Islet of Langerhans (tissue), 1 donor: ENCODE data around the gene ZNF326.
"Not testable (repeated sequence)": the region's sequence is repeated elsewhere in the genome, so short reads cannot be mapped to it uniquely, and the experiment has no call there.

Experiments used
- FAIRE-seq: peaks from one replicate; lab custom pipeline; 2011; peaks lifted over from hg19 to GRCh38; lab: Jason Lieb, UNC

ZNF326 gene

DNA sequence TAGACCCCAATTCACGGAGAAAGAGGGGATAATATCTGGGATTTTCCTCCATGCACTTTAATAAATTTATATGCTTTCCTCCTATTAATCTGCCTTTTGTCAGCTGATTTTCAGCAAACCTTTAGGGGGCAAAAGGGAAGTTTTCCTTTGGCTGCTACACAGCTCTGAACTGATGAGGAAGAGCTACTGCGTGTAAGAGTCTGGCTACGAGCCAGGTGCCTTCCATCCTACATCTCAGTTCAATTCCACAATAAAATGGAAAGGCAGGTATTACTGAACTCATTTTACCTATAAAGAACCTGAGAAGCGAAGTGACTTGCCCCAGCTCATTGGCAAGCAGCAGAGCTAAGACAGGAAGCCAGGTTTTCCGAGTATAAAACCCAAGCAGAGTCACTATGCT is 28.3 kb upstream of the ZNF326 start:
- FAIRE-seq, result no peak

DNA sequence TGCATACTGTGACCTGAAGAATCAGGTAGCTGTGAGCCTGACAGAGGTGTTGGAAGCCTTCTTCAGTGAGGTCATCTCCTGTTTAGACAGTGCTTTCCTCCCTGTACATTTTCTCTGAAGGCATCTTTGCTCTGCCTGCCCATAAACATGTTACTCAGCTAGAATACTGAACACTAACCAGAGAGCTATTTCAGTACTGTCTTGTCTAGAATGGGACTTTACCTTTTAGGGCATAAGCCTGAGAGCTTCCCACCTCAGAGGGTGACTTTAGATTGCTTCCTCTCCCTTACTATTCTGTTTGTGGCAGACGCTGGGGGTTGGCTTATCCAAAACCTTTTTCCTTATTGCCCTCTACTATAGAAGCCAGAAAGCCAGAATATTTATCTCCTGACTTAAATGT is 23.3 kb upstream of the ZNF326 start:
- FAIRE-seq, result no peak

DNA sequence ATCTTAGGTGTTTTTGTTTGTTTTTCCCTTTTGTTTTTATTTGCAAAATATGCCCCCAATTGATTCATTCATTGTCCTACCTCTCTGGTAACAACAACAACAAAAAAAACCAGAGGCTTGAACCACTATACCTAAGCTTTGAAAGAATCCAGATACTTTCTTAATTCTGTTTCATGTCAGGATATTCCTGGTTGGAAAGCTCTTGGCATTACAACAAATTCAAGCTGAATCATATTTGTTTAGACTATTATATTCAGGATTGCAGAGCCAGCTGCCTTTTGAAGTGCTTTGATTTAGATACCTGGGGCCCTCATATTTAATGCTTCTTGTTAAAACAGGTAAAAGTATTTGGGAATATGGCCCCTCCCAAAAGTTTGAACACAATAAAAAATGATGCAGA is 22.9 kb upstream of the ZNF326 start:
- FAIRE-seq, result no peak

DNA sequence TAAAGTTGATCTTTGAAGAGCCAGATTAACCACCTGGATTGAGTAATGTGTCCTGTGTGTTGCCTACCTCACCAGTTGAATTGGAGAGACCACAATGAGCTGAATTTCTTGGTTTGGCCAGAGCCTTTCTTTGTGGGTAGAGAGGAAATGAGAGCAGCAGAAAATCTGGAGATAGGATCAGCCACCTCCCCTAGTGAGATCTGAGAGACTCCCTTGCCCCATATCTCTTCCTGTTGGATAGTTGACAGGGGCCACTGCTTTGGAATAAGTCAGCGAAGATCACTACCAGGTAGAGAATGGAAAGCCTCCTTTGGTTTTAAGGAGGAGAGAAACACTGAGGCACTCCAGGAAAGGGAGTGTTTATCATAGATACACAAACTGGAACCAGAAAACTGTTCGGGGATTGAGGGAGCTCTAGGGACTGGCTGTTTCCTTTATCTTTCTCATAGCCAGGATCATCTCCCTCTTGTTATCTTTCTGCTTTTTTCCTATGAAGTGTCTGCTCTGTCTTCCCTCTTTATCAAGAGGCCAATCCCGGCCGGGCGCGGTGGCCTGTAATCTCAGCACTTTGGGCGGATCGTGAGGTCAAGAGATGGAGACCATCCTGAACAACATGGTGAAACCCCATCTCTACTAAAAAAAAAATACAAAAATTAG is 21.3 kb upstream of the ZNF326 start:
- FAIRE-seq, result no peak

DNA sequence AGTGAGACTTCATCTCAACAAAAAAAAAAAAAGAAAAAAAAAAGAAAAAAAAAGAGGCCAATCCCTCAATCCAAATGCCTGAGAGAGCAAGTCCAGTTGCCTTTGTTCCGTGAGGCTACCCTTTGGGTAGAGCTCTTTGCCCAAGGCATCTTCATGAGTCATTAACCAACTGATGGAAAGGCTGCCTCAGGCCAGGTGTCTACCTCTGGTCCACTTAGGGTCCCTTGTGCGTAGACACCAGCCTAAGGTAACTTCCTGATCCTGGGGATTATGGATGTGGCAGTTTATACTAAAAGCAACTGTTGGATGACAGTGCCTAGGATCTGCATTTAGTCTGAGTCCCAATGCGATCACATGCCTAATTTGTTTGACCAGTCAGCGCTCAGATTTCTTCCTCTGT is 20.7 kb upstream of the ZNF326 start:
- no peak for FAIRE-seq

DNA sequence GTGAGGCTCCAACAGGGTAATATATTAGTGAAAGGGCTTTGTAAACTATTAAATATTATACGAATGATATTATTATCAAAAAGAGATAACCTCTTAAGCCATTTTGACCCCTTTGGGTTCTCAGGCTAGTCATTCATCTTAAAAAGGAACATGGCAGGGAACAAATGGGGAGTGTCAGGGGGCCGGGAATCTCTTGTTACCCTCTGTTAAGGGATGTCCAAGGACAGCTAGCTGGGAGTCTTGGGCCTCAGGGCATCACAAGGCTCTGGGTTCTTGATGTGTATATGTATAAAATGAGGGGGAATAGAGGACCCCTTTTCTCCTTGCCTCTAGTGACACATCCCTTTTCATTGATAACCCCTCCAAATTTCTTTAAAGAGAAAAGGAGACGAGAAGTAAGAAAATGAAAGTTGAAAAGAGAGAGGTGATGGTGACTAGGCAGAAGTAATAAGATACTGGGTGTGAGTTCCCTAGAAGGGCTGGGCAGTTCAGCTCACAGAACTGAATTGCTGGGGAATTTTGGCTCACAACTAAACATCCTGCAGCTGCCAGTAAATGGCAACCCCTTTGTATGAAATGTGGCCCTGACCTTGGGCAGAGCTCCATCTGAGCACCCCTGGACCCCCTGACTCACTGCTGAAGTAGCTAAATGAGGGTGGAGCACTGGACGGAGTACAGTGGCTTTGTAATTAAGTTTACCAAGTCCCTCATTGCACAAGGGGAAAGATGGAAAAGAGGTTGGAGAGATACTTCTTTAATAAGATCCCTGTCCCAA is 20.0 kb upstream of the ZNF326 start:
- no peak for FAIRE-seq

DNA sequence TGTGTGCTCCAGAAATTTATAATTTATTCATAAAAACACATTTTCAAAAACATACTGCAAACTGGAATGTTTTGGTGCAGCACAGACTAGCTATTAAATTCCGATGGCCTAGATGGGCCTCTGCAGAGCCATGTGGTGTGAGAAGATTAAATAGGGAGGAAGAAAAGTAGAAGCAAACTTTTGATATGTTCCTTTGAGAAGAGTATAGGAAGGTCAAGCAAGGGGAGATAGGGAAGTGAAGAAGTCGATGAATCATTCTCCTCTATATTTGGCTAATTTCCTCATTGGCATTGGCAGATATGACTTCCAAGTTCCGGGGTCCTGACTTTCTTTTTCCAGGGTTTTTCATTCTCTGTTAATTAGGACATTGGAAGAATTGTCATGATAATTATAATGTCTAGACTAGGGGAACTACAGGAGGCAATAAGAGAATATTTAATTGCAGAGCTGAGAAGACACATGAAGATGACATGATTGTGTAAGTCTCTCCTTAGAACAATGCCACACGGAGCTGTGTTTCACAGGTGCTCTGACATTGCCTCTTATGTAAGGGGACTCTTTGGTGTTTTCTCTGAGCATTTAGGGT is 19.3 kb upstream of the ZNF326 start:
- no peak for FAIRE-seq

DNA sequence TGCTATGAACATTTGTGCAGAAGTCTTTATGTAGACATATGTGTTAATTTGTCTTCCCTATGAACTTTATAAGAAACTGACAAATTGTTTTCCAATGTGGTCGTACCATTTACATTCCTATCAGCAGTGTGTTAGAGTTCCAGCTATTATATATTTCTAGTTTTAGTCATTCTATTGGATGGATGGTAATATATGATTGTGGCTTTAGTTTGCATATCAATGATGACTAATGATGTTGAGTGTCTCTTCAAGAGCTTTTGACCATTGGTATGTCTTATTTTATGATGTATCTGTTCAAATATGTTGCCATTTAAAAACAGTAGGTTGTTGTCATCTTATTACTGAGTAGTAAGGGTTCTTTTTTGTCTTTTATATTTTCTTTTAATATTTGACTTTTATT is 16.2 kb upstream of the ZNF326 start:
- no peak for FAIRE-seq

DNA sequence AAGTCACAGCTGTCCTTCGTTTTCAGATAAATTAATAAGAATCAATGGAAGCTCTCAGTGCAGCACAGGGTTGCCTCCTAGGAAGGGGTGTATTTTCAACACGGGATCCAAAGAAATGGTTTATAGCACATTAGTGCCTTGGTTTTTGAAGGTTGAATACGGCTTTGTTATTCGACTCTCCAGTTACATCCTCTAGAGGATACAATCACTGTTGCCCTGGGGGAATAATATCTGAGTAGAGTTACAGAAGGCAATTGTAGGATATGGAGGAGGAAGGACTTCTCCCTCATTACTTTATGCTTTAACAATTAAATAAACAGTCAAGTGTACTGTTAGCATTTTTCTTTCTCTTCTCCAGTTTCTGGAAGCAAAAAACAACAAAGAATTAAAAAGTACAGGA is 14.3 kb upstream of the ZNF326 start:
- no peak for FAIRE-seq

DNA sequence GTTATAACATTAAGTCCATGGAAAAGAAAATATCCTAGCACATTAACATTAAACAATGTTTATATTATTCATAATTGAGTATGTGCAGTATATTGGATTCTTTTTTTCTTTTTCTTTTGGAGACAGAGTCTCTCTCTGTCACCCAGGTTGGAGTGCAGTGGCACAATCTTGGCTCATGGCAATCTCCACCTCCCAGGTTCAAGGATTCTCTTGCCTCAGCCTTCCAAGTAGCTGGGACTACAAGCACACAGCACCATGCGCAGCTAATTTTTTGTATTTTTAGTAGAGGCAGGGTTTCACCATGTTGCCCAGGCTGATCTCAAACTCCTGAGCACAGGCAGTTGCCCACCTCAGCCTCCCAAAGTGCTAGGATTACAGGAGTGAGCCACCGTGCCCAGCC is 12.1 kb upstream of the ZNF326 start:
- not testable (repeated sequence) for FAIRE-seq

DNA sequence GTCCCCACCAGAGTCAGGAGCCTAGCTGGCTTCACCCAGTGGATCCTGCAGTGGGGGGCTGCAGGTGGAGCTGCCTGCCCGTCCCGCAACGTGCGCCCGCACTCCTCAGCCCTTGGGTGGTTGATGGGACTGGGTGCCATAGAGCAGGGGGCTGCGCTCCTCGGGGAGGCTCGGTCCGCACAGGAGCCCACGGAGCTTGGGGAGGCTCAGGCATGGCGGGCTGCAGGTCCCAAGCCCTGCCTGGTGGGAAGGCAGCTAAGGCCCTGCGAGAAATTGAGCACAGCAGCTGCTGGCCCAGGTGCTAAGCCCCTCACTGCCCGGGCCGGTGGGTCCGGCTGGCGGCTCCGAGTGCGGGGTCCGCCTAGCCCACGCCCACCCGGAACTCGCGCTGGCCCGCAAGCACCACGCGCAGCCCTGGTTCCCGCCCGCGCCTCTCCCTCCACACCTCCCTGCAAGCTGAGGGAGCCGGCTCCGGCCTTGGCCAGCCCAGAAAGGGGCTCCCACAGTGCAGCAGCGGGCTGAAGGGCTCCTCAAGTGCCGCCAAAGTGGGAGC is 10.3 kb upstream of the ZNF326 start:
- not testable (repeated sequence) for FAIRE-seq

DNA sequence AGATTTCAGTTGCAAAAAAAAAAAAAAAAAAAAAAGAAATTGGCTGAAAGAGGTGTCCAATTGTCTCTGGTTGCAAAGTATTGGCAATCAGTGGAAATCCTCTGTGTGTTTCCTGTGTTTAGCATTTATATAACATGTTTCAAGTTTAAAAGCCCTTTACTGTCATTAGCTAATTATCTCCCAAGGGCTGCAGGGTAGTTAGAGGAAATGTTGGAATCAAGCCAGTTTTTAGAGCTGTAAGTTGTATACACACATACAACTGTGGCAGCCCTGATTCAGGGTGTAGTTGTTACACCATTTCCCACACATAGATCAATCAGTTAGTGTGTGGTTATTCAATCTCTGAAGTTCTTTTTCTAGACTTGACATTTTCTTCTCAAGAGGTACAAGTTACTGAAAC is 8.9 kb upstream of the ZNF326 start:
- no peak for FAIRE-seq

DNA sequence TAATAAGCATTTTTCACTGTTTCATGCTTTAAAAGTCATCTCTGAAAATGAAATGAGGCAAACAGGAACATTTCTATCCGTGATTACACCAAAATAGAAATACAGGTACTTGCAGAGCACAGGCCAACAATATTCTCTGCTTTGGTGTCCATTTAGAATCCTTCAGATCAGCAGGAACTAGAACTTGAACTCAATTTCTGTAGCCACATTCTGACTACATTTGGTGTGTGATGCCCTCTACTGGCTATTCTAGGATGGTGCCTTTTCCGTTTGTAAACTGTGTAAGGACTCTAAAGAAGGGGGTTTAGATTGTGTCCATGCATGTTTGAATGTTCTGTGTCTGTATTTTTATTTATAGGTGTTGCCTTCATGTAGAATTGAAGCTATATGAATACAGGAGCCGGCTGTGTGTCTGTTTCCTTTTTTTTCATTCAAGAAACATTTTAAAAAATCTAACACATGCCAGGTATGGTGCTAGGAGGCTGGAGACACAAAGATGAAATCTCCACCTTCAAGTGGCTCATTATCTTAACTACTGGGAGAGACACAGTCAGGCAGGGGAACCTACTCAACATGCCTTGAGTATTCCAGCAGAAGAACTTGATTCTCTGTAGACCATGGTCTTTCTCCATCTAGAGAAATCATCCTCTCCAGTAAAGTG is 7.6 kb upstream of the ZNF326 start:
- FAIRE-seq, result peak; percentile 100

DNA sequence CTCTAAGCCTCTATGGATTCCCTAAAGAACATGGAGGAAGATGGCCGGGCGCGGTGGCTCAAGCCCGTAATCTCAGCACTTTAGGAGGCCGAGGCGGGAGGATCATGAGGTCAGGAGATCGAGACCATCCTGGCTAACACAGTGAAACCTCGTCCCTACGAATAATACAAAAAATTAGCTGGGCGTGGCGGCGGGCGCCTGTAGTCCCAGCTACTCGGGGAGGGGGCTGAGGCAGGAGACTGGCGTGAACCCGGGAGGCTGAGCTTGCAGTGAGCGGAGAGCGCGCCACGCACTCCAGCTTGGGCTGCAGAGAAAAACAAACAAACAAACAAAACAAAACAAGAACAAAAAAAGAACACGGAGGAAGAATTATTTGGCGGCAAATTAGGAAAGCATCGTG is 5.8 kb upstream of the ZNF326 start:
- no peak for FAIRE-seq

DNA sequence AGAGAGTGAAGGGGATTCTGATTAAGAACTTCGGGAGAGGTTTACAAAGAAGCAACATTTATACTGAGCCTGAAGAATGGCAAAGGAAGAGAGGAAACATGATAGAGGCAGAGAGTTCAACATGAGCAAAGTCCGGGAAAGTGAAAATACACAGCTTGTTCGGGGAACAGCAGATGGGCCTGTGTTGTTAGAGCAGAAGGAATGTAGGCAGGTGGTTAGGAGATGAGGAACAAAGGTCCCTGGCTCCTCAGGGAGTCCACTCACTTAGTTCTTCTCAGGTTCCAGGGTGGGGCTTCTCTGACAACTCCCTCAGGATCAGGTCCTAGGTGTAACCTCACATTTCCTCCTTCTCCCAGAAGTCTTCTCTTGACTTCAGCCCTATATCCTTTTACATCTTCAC is 5.1 kb upstream of the ZNF326 start:
- no peak for FAIRE-seq

DNA sequence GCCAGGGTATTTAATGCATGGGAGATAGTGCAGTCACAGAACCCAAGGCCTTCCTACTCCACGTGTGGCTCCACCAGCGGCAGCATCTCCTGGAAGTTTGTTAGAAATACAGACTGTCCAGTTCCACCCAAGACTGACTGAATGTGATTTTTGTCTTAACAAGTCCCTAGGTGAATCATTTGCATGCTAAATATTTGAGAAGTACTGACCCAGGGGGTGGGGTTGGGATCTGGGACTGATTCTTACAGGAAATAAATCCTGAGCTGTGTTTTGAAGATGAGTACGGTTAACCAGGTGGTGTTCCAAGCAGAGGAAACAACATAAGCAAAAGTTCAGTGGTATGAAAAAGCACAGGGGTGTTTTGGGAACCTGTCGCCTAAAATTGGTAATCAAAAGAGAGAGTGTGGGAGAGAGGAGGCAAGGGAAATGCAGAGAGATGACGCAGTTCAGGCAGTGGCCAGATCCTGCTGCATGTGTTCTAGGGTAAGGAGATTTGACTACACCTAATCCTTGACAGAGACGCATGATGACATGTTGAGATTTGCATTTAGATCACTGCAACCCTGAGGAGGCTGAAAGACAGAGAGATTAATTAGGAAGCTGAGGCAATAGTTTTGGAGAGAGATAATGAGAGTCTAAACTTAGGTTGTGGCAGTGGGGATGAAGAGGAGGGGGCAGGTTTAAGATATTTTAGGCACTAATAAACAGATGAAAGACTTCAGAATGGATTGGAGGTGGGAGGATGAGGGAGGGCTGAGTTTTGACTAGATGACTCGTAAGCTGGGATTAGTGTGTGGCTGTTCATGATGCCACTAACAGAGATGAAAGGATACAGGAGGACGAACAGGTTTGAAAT is 3.7 kb upstream of the ZNF326 start:
- FAIRE-seq, result no peak

DNA sequence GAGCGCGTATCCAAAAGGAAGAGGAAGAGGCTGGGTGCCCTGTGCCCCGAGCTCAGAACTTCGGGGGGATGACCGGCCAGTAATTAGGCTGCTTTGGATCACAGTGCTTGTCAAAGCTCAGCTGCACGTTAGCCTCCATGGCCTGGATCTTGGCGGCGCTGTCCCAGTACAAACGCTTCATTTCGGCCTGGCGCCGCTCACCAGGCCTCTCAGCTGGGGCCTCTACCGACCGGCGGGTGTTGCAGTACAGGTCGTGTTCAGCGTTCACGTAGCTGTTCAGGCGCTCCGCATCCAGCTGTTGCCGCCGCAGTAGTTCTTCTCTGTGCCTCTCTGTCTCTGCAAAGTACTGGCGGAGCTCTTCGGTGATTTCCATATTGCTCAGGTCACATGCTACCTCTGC is 1.4 kb upstream of the ZNF326 start:
- no peak for FAIRE-seq

DNA sequence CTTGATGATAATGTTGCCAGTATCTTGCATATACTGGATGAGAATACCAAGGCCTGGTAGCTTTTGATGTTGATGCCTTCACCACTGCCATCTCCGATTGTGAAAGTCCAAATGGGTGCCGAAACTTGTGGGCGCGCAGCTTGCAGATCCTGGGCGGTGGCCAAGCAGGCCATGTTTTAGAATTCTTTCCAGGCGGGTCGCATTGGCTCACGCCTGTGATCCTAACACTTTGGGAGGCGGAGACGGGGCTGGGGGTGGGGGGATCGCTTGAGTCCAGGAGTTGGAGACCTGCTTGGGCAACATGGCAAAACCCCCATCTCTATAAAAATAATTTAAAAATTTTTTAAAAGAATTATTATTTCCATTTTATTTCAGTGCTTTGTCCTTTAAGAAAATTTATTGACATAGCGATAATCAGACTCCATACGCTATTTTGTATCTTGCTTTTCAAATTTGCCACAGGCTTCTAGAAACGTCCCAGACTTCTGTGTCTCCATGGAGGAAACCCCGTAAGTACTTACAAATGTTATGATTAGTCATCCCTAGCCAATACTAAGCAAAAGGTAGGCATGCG is 592 bp upstream of the ZNF326 start:
- FAIRE-seq, result peak; percentile 84

DNA sequence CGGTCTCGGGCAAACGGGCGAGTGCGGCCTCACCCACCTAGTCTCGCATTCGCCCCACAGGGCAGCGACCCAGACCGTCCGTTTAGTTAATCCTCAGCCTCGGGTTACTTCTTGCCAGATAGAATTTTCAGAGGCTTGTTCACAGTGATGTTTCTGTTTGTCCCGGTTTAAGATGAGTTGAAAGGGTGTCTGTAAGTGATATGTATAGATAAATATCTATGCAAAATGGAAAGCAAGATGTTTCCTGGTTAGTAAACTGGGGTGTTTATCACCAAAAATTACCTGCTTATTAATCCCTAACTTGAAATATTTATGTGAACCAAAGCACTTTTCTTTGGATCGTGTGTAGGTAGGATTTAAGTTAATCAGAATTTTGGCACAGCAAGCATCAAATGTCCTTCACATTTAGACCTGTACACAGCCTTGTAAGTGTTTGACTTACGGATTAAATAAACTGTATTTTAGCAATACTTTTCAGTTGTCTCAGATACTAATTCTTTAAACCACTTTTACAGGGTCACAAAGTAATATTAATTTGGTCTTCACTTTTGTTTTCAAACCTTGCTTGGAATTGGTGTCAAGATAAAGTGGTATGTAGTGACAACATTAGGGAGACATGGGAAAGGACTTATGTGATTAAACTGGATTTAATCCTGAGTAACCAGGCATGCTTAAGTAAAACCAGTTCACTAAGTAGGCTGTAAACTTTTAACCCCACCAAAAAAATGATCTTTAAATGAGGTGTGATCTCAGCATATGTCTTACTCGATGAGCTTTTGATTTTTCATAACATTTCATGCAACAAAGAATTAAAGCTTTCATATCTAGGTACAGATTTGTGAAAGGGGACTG is 914 bp downstream of the ZNF326 start:
- no peak for FAIRE-seq

DNA sequence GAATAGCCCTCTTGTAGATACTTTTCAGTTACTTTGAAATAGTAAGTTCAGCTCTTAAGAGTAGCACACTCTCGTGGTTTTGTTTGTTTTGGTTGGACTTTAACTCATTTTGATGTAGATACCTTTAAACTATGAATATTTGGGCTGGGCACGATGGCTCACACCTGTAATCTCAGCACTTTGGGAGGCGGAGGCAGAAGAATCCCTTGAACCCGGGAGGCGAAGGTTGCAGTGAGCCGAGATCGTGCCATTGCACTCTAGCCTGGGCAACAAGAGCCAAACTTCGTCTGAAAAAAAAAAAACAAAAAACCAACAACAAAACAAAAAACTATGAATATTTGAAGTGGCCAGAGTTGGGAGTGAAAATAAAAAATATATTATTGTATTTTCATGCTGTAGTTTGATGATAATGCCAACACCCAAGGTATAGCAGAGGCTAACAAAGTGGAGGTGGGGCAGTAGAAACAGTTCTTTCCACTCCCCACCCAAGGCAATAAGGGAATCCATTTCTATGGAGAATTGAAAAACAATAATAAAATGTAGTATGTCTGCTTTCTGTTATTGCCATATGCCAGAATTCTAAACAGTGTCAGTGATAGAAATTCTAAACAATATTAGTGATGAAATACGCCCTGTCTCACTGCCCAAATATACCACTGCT is 1.7 kb downstream of the ZNF326 start:
- FAIRE-seq, result no peak
